Neural cell (in vitro differentiated cells): ENCODE measurements around the gene JAZF1. TPM values are rescaled to one million over a fixed set of nuclear protein-coding genes. Genes with fewer than 3 reads are reported as not detected.

Experiments used
- H2AFZ ChIP-seq: fragments of 200-600, 300-800 bp; sonication (generic), shearing (Covaris generic); 2 replicates; pipeline ENCODE4 v1.6.0; 2014; ENCODE audit warnings: low read depth, mild to moderate bottlenecking, antibody characterized with exemption, low read length, moderate library complexity
- H3F3A ChIP-seq: fragments of 200-600 bp; shearing (Covaris generic); 2 replicates; pipeline ENCODE4 v1.6.1; 2016; ENCODE audit warnings: mild to moderate bottlenecking, moderate library complexity, mixed read lengths, antibody characterized with exemption, low read length; ENCODE audit not compliant: insufficient read depth, poor library complexity, severe bottlenecking
- H3K27ac ChIP-seq: fragments of 200-600, 300-800 bp; sonication (generic), shearing (Covaris generic); 2 replicates; pipeline ENCODE4 v1.5.1; 2014; ENCODE audit warnings: mild to moderate bottlenecking, low read length, moderate library complexity
- H3K27me3 ChIP-seq: fragments of 300-800, 200-600 bp; sonication (generic), shearing (Covaris generic); 2 replicates; pipeline ENCODE4 v1.6.0; 2014; ENCODE audit warnings: mild to moderate bottlenecking, low read depth, low read length, moderate library complexity; ENCODE audit not compliant: insufficient read depth
- H3K36me3 ChIP-seq: fragments of 300-800, 200-600 bp; sonication (generic), shearing (Covaris generic); 2 replicates; pipeline ENCODE4 v1.5.1; 2014; ENCODE audit warnings: mild to moderate bottlenecking, antibody characterized with exemption, low read length, moderate library complexity; ENCODE audit not compliant: insufficient read depth
- H3K4me2 ChIP-seq: fragments of 300-800, 200-600 bp; sonication (generic), shearing (Covaris generic); 2 replicates; pipeline ENCODE4 v1.6.0; 2014; ENCODE audit warnings: mild to moderate bottlenecking, low read length
- H3K4me3 ChIP-seq: fragments of 300-800, 200-600 bp; sonication (generic), shearing (Covaris generic); 2 replicates; pipeline ENCODE4 v1.5.1; 2014; ENCODE audit warnings: mild to moderate bottlenecking, low read length, moderate library complexity
- H3K79me2 ChIP-seq: fragments of 200-600 bp; shearing (Covaris generic); replicated peaks from 2 replicates; pipeline ENCODE4 v1.6.0; 2014; ENCODE audit warnings: mild to moderate bottlenecking, low read length, moderate library complexity; ENCODE audit not compliant: insufficient read depth
- H3K9ac ChIP-seq: fragments of 300-800, 200-600 bp; sonication (generic), shearing (Covaris generic); 2 replicates; pipeline ENCODE4 v1.6.1; 2016; ENCODE audit warnings: mild to moderate bottlenecking, low read length, mixed read lengths
- H3K9me2 ChIP-seq: fragments of 200-600 bp; shearing (Covaris generic); 2 replicates; pipeline ENCODE4 v1.6.1; 2016; ENCODE audit warnings: mild to moderate bottlenecking, low read length, mixed read lengths; ENCODE audit not compliant: insufficient read depth
- H3K9me3 ChIP-seq: fragments of 200-600, 300-800 bp; sonication (generic), shearing (Covaris generic); 2 replicates; pipeline ENCODE4 v1.6.1; 2016; ENCODE audit warnings: mild to moderate bottlenecking, mixed run types, low read length, moderate library complexity, mixed read lengths
- H4K20me1 ChIP-seq: fragments of 200-600 bp; shearing (Covaris generic); 2 replicates; pipeline ENCODE4 v1.6.1; 2016; ENCODE audit warnings: mild to moderate bottlenecking, mixed run types; ENCODE audit not compliant: insufficient read depth
- EP300 ChIP-seq: fragments of 450-650 bp; conservative IDR thresholded peaks from 2 replicates; pipeline ENCODE4 v1.6.1; 2014; ENCODE audit warnings: antibody characterized with exemption, mild to moderate bottlenecking, moderate library complexity; ENCODE audit not compliant: poor library complexity, severe bottlenecking
- EZH2 ChIP-seq: fragments of 200-600, 300-800 bp; shearing (Covaris generic), sonication (generic); IDR thresholded peaks from 2 replicates; pipeline ENCODE4 v1.6.1; 2014; ENCODE audit warnings: antibody characterized with exemption, low read length, borderline replicate concordance, mild to moderate bottlenecking; ENCODE audit not compliant: insufficient read depth, poor library complexity, severe bottlenecking
- MXI1 ChIP-seq: fragments of 450-650 bp; conservative IDR thresholded peaks from 2 replicates; pipeline ENCODE4 v1.6.1; 2014; ENCODE audit warnings: antibody characterized with exemption, mild to moderate bottlenecking; ENCODE audit not compliant: poor library complexity, severe bottlenecking
- POLR2AphosphoS5 ChIP-seq: IDR thresholded peaks from 2 replicates; pipeline ENCODE4 v1.6.1; 2012
- RAD21 ChIP-seq: fragments of 450-650 bp; conservative IDR thresholded peaks from 2 replicates; pipeline ENCODE4 v1.6.1; 2014; ENCODE audit warnings: antibody characterized with exemption, mild to moderate bottlenecking, moderate library complexity
- SMC3 ChIP-seq: fragments of 450-650 bp; conservative IDR thresholded peaks from 2 replicates; pipeline ENCODE4 v1.6.1; 2014; ENCODE audit warnings: antibody characterized with exemption, mild to moderate bottlenecking, moderate library complexity; ENCODE audit not compliant: poor library complexity
- TAF1 ChIP-seq: IDR thresholded peaks from 2 replicates; pipeline ENCODE4 v1.6.1; 2012; ENCODE audit warnings: low read depth
- polyA plus RNA-seq: library from polyadenylated mRNA; depleted of rRNA; stranded (reverse); fragments of >200 nt; gene quantifications from 2 replicates; pipeline ENCODE4 v1.2.3, GENCODE V29; 2014
- TF ChIP-seq, protein P1 (sequence below): IDR thresholded peaks from 2 replicates; pipeline ENCODE4 v1.6.1; 2012; ENCODE audit warnings: borderline replicate concordance
- TF ChIP-seq, protein P2 (sequence below): fragments of 450-650 bp; IDR thresholded peaks from 2 replicates; pipeline ENCODE4 v1.5.1; 2014; ENCODE audit warnings: antibody characterized with exemption, mild to moderate bottlenecking, moderate library complexity; ENCODE audit not compliant: poor library complexity, severe bottlenecking

The JAZF1 gene
- polyA plus RNA-seq, 1 donor from 2014 or later, result 29.5 TPM

DNA sequence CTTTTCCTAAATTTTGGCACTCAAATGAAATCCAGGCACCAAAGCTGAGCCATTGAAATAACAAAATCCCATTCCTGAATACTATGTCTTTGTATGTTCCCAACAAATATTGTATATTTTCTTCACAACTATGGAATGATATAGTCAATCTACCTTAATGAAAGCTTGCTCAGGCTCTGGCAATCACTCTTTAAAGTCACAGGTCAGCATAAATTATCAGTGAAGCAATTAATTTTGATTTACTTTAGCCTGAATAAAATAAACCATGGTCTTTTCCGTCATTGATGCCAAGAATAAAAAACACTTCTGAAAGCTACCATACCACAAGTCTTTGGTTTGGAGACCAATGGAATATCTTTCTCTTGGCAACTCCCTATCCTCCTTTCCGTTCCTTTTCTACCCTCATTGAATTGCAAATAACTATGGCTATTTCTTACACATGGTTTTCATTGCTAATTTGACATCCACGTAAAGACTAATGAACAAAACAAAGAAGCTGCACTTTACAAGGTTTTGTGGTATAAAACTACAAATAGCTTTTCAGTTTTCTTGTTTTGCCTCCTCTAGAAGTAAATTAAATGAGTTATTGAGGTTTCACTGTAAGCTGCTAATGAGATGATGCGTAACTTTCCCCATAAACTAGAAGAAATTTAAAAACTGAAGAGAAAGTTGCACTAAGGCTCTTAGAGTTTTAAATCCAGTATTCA lies 274.1 kb downstream of the JAZF1 start:
- no peaks in the 10 kb centered on the region for H3K79me2 ChIP-seq
- H4K20me1 ChIP-seq, result no peaks in the 10 kb centered on the region
- no peaks in the 10 kb centered on the region for H3K27me3 ChIP-seq
- peaks cover 3% of the 10 kb centered on the region for H3K9me2 ChIP-seq
- no peak overlapping the region for H3K27ac ChIP-seq
- H2AFZ ChIP-seq, result no peak overlapping the region
- H3K36me3 ChIP-seq, result no peaks in the 10 kb centered on the region
- no peaks in the 10 kb centered on the region for H3K9me3 ChIP-seq
- TF ChIP-seq MXI1, result no peak
- TF ChIP-seq POLR2AphosphoS5, result no peak
- TF ChIP-seq, protein P1, sequence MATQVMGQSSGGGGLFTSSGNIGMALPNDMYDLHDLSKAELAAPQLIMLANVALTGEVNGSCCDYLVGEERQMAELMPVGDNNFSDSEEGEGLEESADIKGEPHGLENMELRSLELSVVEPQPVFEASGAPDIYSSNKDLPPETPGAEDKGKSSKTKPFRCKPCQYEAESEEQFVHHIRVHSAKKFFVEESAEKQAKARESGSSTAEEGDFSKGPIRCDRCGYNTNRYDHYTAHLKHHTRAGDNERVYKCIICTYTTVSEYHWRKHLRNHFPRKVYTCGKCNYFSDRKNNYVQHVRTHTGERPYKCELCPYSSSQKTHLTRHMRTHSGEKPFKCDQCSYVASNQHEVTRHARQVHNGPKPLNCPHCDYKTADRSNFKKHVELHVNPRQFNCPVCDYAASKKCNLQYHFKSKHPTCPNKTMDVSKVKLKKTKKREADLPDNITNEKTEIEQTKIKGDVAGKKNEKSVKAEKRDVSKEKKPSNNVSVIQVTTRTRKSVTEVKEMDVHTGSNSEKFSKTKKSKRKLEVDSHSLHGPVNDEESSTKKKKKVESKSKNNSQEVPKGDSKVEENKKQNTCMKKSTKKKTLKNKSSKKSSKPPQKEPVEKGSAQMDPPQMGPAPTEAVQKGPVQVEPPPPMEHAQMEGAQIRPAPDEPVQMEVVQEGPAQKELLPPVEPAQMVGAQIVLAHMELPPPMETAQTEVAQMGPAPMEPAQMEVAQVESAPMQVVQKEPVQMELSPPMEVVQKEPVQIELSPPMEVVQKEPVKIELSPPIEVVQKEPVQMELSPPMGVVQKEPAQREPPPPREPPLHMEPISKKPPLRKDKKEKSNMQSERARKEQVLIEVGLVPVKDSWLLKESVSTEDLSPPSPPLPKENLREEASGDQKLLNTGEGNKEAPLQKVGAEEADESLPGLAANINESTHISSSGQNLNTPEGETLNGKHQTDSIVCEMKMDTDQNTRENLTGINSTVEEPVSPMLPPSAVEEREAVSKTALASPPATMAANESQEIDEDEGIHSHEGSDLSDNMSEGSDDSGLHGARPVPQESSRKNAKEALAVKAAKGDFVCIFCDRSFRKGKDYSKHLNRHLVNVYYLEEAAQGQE, result no peak
- TF ChIP-seq EZH2, result no peak
- TF ChIP-seq SMC3, result no peak
- TF ChIP-seq EP300, result no peak
- TF ChIP-seq, protein P2, sequence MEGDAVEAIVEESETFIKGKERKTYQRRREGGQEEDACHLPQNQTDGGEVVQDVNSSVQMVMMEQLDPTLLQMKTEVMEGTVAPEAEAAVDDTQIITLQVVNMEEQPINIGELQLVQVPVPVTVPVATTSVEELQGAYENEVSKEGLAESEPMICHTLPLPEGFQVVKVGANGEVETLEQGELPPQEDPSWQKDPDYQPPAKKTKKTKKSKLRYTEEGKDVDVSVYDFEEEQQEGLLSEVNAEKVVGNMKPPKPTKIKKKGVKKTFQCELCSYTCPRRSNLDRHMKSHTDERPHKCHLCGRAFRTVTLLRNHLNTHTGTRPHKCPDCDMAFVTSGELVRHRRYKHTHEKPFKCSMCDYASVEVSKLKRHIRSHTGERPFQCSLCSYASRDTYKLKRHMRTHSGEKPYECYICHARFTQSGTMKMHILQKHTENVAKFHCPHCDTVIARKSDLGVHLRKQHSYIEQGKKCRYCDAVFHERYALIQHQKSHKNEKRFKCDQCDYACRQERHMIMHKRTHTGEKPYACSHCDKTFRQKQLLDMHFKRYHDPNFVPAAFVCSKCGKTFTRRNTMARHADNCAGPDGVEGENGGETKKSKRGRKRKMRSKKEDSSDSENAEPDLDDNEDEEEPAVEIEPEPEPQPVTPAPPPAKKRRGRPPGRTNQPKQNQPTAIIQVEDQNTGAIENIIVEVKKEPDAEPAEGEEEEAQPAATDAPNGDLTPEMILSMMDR, result no peak
- no peak for TF ChIP-seq TAF1
- TF ChIP-seq RAD21, result no peak
- H3K4me3 ChIP-seq, result no peak overlapping the region
- no peaks in the 10 kb centered on the region for H3F3A ChIP-seq
- no peak overlapping the region for H3K4me2 ChIP-seq
- H3K9ac ChIP-seq, result no peak overlapping the region

DNA sequence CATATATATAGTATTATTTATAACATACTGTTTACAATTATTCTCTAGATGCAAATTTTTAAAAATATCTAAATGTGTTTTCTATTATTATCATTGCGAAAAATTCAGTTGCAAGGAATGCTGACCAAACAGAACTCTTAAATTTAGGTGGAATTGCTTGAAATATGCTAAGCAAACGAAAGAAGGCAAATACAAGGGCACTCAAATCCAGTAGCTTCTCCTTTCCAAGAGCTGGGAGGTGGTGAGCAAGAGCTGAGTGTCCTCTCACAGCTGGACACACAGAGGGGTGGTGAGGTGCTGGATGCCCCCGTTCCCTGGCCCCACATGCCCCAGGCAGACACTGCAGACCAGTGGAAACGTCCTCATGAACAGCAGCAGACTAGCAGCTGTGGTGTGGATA lies 274.6 kb downstream of the JAZF1 start:
- TF ChIP-seq MXI1 (no peak), EZH2 (no peak), TAF1 (no peak), POLR2AphosphoS5 (no peak), EP300 (no peak), RAD21 (no peak), SMC3 (no peak)
- TF ChIP-seq, protein P1, result no peak
- TF ChIP-seq, protein P2, result no peak
- H4K20me1 ChIP-seq, result no peaks in the 10 kb centered on the region
- H3K27me3 ChIP-seq, result no peaks in the 10 kb centered on the region
- no peak overlapping the region for H3K27ac ChIP-seq
- H3K4me3 ChIP-seq, result no peak overlapping the region
- no peaks in the 10 kb centered on the region for H3K9me3 ChIP-seq
- no peaks in the 10 kb centered on the region for H3F3A ChIP-seq
- H3K36me3 ChIP-seq, result no peaks in the 10 kb centered on the region
- H3K9ac ChIP-seq, result no peak overlapping the region
- no peaks in the 10 kb centered on the region for H3K79me2 ChIP-seq
- no peak overlapping the region for H2AFZ ChIP-seq
- H3K4me2 ChIP-seq, result no peak overlapping the region
- peaks cover 3% of the 10 kb centered on the region for H3K9me2 ChIP-seq
